ENCODE measurements around the gene ZBTB34.

The ZBTB34 gene

DNA sequence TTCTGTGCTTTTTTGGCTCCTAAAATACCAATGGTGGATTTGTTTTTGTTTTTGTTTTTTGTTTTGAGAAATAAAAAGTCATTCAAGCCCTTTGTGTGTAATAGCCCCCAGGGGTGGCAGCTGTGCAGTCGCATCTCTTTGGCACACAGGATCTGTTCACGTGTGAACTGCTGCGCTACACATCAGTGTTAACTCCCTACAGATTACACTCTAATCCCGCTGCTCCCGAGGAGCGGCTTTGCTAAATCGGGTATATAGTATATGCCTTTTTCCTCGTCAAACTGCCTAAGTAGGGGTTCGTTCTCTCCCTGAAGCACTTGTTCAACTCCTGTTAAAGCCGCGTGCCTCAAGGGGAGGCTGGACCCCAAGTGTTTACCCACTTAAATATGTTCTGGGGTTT is 22.3 kb downstream of the ZBTB34 start:
- Histone ChIP-seq H3K27ac (ENCODE audit: low read length) (no peak overlapping the region), H3K27me3 (ENCODE audit: control insufficient read depth, insufficient read depth, low read length) (no peaks in the 10 kb centered on the region), H3K36me3 (ENCODE audit: control insufficient read depth, low read depth, low read length) (peaks cover 27% of the 10 kb centered on the region), H3K4me1 (ENCODE audit: control insufficient read depth, low read depth, low read length) (peaks cover 8% of the 10 kb centered on the region), H3K9ac (ENCODE audit: low read length) (no peak overlapping the region), H3K9me3 (ENCODE audit: control insufficient read depth, low read depth, low read length) (no peaks in the 10 kb centered on the region), H3K4me3 (ENCODE audit: low read length) (no peak overlapping the region)

DNA sequence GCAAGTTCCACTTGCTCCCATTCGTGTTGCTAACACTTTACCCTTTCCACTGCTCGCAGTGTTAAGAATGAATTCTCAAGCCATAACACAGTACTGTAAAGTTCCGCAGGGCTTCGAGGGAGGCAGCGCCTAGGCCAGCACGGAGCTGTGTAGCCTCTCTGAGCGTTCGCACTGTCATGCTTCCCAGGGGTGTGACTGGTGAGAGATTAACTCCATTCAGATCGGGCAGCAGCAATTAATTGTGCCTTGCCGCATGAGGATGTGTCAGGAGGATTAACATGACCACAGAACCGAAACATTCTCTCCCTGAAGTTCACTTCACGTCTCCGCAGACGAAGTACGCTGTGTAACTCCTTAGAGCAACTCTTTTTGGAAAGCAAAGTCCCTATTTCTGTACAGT is 23.2 kb downstream of the ZBTB34 start:
- H3K4me1 ChIP-seq (ENCODE audit: control insufficient read depth, low read depth, low read length) = peaks cover 8% of the 10 kb centered on the region
- peaks cover 27% of the 10 kb centered on the region for H3K36me3 ChIP-seq (ENCODE audit: control insufficient read depth, low read depth, low read length)
- no peak overlapping the region for H3K9ac ChIP-seq (ENCODE audit: low read length)
- no peak overlapping the region for H3K4me3 ChIP-seq (ENCODE audit: low read length)
- H3K9me3 ChIP-seq (ENCODE audit: control insufficient read depth, low read depth, low read length) = no peaks in the 10 kb centered on the region
- no peak overlapping the region for H3K27ac ChIP-seq (ENCODE audit: low read length)
- H3K27me3 ChIP-seq (ENCODE audit: control insufficient read depth, insufficient read depth, low read length) = no peaks in the 10 kb centered on the region

DNA sequence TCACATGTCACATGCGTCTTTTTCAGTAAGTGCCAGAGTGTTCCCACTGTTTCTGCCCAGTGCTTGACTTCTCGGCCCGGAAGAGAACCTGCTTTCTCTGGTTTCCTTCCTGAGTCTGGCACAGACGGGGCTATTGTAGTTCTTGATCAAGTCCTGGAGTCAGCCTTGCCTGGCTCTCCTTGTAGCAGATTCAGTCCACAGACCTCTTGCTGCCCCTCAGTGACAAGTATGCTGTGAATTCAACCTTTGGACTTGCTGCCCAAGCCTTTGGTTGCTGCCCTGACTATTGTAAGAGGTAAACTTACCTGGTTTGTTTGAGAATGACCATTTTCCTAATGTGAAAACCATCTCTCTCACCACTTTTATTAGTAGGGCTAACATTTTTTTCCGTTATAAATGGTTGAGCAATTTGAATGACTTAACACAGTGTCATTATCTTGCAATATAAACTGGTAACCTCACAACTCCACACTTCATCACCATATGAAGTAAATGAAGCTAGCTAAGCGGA is 24.7 kb downstream of the ZBTB34 start:
- peaks cover 14% of the 10 kb centered on the region for H3K36me3 ChIP-seq (ENCODE audit: control insufficient read depth, low read depth, low read length)
- no peaks in the 10 kb centered on the region for H3K27me3 ChIP-seq (ENCODE audit: control insufficient read depth, insufficient read depth, low read length)
- no peak overlapping the region for H3K27ac ChIP-seq (ENCODE audit: low read length)
- peaks cover 8% of the 10 kb centered on the region for H3K4me1 ChIP-seq (ENCODE audit: control insufficient read depth, low read depth, low read length)
- no peaks in the 10 kb centered on the region for H3K9me3 ChIP-seq (ENCODE audit: control insufficient read depth, low read depth, low read length)
- no peak overlapping the region for H3K9ac ChIP-seq (ENCODE audit: low read length)
- H3K4me3 ChIP-seq (ENCODE audit: low read length) = no peak overlapping the region

DNA sequence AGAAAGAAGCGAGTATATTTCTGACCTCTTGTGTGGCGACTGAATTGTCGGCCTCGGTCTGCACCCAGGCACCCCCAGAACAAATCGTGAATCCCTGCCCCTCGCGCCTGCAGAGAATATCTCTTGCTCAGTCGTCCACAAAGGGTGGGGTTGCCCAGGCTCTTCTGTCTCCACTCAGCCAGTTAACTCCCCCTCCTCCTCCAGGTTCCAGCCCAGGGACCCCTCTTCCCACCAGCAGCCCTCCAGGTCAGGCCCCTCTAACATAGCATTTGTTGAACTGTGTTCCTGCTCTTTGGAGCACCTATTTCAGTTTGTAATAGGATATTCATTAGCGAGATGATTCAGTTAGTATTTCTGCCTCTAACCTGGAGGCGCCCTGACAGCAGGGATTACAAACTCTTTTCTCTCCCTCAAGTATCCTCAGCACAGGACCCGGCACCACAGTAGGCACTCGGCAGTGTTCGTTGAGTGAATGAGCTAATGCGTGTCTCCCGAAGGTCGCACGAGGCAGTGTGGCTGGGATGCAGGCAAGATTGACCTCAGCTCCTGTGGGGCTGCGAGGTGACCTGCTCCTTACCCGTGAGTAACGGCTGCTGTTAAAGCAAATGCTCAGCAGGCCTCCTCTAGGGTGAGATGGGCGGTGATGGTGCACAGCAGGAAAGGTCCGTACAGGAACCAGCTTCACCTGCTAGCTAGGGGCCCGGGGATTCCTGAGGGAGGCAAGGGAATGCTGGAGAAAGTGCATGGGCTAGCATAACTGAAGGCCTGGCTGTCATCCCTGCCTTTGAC is 25.8 kb downstream of the ZBTB34 start:
- no peaks in the 10 kb centered on the region for H3K27me3 ChIP-seq (ENCODE audit: control insufficient read depth, insufficient read depth, low read length)
- no peak overlapping the region for H3K9ac ChIP-seq (ENCODE audit: low read length)
- H3K4me3 ChIP-seq (ENCODE audit: low read length) = no peak overlapping the region
- no peaks in the 10 kb centered on the region for H3K9me3 ChIP-seq (ENCODE audit: control insufficient read depth, low read depth, low read length)
- H3K4me1 ChIP-seq (ENCODE audit: control insufficient read depth, low read depth, low read length) = peaks cover 8% of the 10 kb centered on the region
- no peak overlapping the region for H3K27ac ChIP-seq (ENCODE audit: low read length)
- H3K36me3 ChIP-seq (ENCODE audit: control insufficient read depth, low read depth, low read length) = peaks cover 6% of the 10 kb centered on the region

DNA sequence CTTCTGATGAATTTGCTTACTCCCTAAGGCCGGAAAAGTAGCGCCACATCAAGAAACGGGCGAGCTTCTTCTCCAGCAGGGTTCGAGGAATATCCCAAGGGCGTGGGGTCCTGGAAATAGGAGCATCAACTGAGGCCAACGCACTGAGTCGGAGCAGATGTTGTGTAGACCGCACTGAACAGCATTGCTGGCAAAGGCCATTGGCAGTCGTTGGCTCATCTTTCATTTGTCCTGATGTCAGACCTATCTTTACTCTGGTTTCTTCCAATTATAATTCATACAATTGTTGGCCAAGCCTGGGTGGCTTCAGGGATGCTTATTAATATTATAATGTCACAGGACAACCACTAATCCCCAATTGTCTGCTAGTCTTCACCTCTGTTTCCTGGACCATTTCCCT is 26.5 kb downstream of the ZBTB34 start:
- Histone ChIP-seq H3K36me3 (ENCODE audit: control insufficient read depth, low read depth, low read length) (peaks cover 3% of the 10 kb centered on the region), H3K9ac (ENCODE audit: low read length) (no peak overlapping the region), H3K4me3 (ENCODE audit: low read length) (no peak overlapping the region), H3K27me3 (ENCODE audit: control insufficient read depth, insufficient read depth, low read length) (no peaks in the 10 kb centered on the region), H3K9me3 (ENCODE audit: control insufficient read depth, low read depth, low read length) (no peaks in the 10 kb centered on the region), H3K4me1 (ENCODE audit: control insufficient read depth, low read depth, low read length) (peaks cover 8% of the 10 kb centered on the region), H3K27ac (ENCODE audit: low read length) (no peak overlapping the region)

DNA sequence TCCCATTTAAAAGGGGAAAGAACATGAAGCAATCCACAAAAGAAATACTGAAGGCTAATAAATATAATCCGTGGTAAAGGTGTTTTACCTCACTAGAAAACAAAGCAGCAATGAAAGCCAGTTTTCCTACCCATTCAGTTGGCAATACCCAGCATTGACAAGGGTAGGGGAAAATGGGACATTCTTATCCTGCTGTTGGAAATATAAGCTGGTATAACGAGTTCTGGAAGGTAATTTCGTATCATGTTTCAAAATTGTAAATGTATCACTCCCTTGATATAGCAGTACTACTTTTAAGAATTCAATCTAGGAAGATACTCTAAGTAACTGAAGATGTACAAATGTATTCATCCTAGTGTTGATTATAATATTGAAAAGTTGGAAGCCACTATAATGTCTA is 31.2 kb downstream of the ZBTB34 start:
- Histone ChIP-seq H3K4me1 (ENCODE audit: control insufficient read depth, low read depth, low read length) (no peaks in the 10 kb centered on the region), H3K9ac (ENCODE audit: low read length) (no peak overlapping the region), H3K4me3 (ENCODE audit: low read length) (no peak overlapping the region), H3K9me3 (ENCODE audit: control insufficient read depth, low read depth, low read length) (no peaks in the 10 kb centered on the region), H3K27me3 (ENCODE audit: control insufficient read depth, insufficient read depth, low read length) (no peaks in the 10 kb centered on the region), H3K27ac (ENCODE audit: low read length) (no peak overlapping the region), H3K36me3 (ENCODE audit: control insufficient read depth, low read depth, low read length) (no peaks in the 10 kb centered on the region)

DNA sequence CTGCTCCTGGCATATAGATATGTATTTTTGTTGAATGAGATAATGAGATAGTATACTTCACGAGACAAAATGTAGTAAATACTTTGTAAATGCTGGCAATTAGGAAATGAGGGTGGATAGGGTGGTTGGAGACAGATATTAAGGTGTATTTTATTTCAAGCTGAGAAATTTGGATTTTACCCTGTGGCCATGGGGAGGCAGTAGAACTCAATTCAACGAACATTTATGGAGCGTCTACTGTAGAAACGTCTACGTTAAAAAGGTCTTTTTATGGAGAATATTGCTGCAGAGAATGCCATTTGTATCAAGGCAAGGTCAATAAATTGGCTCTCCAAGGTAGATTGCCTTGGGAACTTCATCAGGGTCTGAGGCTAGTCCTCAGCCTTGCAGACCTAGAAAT is 32.6 kb downstream of the ZBTB34 start:
- Histone ChIP-seq H3K9ac (ENCODE audit: low read length) (no peak overlapping the region), H3K27me3 (ENCODE audit: control insufficient read depth, insufficient read depth, low read length) (no peaks in the 10 kb centered on the region), H3K4me3 (ENCODE audit: low read length) (no peak overlapping the region), H3K9me3 (ENCODE audit: control insufficient read depth, low read depth, low read length) (no peaks in the 10 kb centered on the region), H3K4me1 (ENCODE audit: control insufficient read depth, low read depth, low read length) (no peaks in the 10 kb centered on the region), H3K36me3 (ENCODE audit: control insufficient read depth, low read depth, low read length) (no peaks in the 10 kb centered on the region), H3K27ac (ENCODE audit: low read length) (no peak overlapping the region)

DNA sequence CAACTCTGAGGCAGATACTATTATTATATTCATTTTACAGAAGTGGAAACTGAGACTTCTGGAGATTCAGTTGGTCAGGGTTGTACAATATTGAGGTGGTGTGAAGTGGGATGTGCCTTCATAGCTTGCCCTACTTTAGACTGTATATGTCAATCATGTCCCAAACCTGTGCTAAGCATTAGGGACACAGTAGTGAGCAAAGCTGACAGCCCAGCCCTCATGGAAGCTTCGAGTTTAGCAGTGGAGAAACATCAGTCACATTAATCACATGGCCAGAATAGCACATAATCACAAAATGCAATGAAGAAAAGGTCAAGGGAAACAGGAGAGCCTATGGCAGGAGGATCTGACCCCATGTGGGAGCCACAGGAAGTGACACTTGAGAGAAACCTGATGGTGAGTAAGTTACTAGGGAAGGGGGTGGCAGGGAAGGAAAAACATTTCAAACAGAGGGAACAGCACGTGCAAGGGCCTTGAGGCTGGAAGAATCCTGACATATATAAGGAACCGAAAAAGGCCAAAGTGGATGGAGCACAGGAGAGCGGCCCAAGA is 33.7 kb downstream of the ZBTB34 start:
- no peaks in the 10 kb centered on the region for H3K27me3 ChIP-seq (ENCODE audit: control insufficient read depth, insufficient read depth, low read length)
- no peak overlapping the region for H3K4me3 ChIP-seq (ENCODE audit: low read length)
- H3K9me3 ChIP-seq (ENCODE audit: control insufficient read depth, low read depth, low read length) = no peaks in the 10 kb centered on the region
- no peak overlapping the region for H3K27ac ChIP-seq (ENCODE audit: low read length)
- H3K4me1 ChIP-seq (ENCODE audit: control insufficient read depth, low read depth, low read length) = no peaks in the 10 kb centered on the region
- H3K9ac ChIP-seq (ENCODE audit: low read length) = no peak overlapping the region
- no peaks in the 10 kb centered on the region for H3K36me3 ChIP-seq (ENCODE audit: control insufficient read depth, low read depth, low read length)

DNA sequence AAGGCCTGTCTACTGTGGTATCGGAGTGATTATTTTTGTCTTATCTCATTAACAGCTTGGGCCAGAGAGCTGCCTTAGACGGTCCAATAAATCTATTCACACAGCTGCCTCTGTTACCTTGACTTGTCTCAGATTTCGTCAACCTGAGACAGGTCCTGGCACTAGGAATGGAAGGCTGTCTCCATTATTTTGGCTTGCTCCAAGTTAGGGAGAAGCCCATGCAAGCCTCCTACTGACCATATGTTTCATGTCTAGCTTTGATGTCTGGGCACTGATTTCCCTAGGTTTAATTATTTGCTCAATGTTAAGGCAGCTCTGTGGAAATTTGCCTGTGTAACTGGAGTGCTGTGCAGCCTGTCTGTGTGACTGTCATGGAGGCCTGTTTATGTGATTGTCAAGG is 41.8 kb downstream of the ZBTB34 start:
- H3K27me3 ChIP-seq (ENCODE audit: control insufficient read depth, insufficient read depth, low read length) = no peaks in the 10 kb centered on the region
- H3K4me1 ChIP-seq (ENCODE audit: control insufficient read depth, low read depth, low read length) = peaks cover 4% of the 10 kb centered on the region
- H3K36me3 ChIP-seq (ENCODE audit: control insufficient read depth, low read depth, low read length) = no peaks in the 10 kb centered on the region
- no peaks in the 10 kb centered on the region for H3K9me3 ChIP-seq (ENCODE audit: control insufficient read depth, low read depth, low read length)
- H3K4me3 ChIP-seq (ENCODE audit: low read length) = no peak overlapping the region
- H3K9ac ChIP-seq (ENCODE audit: low read length) = no peak overlapping the region
- no peak overlapping the region for H3K27ac ChIP-seq (ENCODE audit: low read length)

DNA sequence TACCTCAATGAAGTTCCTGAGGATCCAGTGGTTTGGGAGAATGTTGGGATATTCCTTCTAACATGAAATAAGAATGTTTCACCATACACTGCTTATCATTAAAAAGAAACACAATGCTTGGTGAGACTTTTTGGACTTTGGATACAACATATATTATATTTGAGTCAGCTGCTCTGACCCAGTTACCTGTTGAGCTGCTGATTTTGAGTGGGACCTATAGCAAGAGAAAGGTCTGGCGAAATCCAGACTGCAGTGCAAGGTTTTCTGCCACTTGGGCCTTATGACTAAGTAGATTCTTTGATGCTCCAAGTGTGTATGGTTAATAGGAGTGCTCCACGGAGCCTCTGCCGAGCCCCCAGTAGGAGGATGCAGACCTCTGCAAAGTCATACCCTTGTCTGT is 44.1 kb downstream of the ZBTB34 start:
- Histone ChIP-seq H3K9ac (ENCODE audit: low read length) (no peak overlapping the region), H3K9me3 (ENCODE audit: control insufficient read depth, low read depth, low read length) (no peaks in the 10 kb centered on the region), H3K36me3 (ENCODE audit: control insufficient read depth, low read depth, low read length) (no peaks in the 10 kb centered on the region), H3K4me3 (ENCODE audit: low read length) (no peak overlapping the region), H3K27me3 (ENCODE audit: control insufficient read depth, insufficient read depth, low read length) (no peaks in the 10 kb centered on the region), H3K4me1 (ENCODE audit: control insufficient read depth, low read depth, low read length) (peaks cover 7% of the 10 kb centered on the region), H3K27ac (ENCODE audit: low read length) (no peak overlapping the region)

DNA sequence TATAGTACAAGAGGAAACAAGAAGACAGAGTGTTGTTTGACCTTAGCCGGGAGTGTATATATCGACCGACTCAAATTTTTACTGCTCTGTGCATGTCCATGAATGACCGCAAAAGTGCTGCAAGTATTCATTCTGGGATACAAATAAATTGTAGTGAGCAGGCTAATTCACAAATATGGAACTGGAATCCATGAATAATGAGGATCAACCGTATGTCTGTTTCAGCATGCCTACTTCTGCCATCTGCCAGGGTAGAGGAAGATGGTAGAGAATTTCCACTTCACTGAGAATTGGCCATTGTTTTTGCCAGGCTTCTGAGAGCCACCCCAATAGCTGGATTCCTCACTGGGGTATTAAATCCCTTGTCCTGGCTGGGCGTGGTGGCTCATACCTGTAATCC is 45.7 kb downstream of the ZBTB34 start:
- H3K9me3 ChIP-seq (ENCODE audit: control insufficient read depth, low read depth, low read length) = no peaks in the 10 kb centered on the region
- H3K4me3 ChIP-seq (ENCODE audit: low read length) = no peak overlapping the region
- peaks cover 7% of the 10 kb centered on the region for H3K4me1 ChIP-seq (ENCODE audit: control insufficient read depth, low read depth, low read length)
- H3K27me3 ChIP-seq (ENCODE audit: control insufficient read depth, insufficient read depth, low read length) = no peaks in the 10 kb centered on the region
- no peak overlapping the region for H3K27ac ChIP-seq (ENCODE audit: low read length)
- no peak overlapping the region for H3K9ac ChIP-seq (ENCODE audit: low read length)
- no peaks in the 10 kb centered on the region for H3K36me3 ChIP-seq (ENCODE audit: control insufficient read depth, low read depth, low read length)

DNA sequence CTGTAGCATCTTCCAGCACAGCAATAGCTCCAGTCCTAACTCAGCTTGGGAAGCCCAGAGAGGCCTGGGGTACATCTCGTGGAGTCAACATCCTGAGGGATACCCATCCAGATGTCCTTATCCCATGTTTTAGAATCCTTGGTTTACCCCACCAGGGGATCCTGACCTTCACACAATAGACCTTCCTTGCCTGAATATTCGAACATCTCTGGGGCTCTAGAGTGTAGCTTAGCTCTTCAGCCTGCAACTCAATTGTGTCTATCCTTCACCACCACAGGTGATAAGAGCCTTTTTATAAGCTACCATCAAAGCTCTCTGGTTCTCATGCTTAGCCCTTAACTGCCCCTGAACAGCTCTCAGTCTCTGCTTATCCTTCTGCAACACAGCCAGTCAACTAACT is 46.6 kb downstream of the ZBTB34 start:
- Histone ChIP-seq H3K27ac (ENCODE audit: low read length) (no peak overlapping the region), H3K27me3 (ENCODE audit: control insufficient read depth, insufficient read depth, low read length) (no peaks in the 10 kb centered on the region)

More for the DNA sequence above, 46.6 kb downstream of the ZBTB34 start:
- Histone ChIP-seq H3K36me3 (ENCODE audit: control insufficient read depth, low read depth, low read length) (no peaks in the 10 kb centered on the region), H3K9me3 (ENCODE audit: control insufficient read depth, low read depth, low read length) (no peaks in the 10 kb centered on the region), H3K4me3 (ENCODE audit: low read length) (no peak overlapping the region), H3K4me1 (ENCODE audit: control insufficient read depth, low read depth, low read length) (peaks cover 7% of the 10 kb centered on the region), H3K9ac (ENCODE audit: low read length) (no peak overlapping the region)

All from iPS-18a (cell line).